ENCODE data around the gene RAB37.

DNA sequence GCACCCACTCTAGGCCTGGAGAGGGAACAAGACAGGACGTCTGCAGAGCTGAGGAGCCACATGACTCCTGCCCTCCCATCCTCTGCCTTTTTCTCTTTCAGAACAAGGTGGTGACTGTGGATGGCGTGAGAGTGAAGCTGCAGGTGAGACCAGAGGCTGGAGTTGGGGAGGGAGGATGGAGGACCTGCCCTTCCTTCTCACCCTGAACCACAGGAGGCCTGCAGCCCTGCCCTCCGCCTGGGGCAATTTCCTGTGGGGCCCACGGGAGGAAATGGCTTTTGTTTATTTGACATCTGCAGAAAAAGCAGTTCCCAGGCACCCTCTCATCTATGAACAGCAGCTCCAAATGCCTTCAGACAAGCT lies 5.1 kb downstream of the RAB37 start:
- TF ChIP-seq ARNT (IDR thresholded peaks at IDR 0.05): no peak
- no peak for TF ChIP-seq NFRKB (IDR thresholded peaks at IDR 0.05)
- no peak for TF ChIP-seq HDGF (IDR thresholded peaks at IDR 0.05; ENCODE audit: borderline replicate concordance)
- TF ChIP-seq FOXK2 (IDR thresholded peaks at IDR 0.05): no peak
